Amygdala (tissue), 56 donors: ENCODE data around the gene STX3.
"Not testable (repeated sequence)": the region's sequence is repeated elsewhere in the genome, so short reads cannot be mapped to it uniquely, and the experiment has no call there.

ENCODE experiments used
- DNase-seq, 56 donors: peaks; one replicate each; lab custom pipeline; 2025; lab: John Stamatoyannopoulos, UW

STX3 gene

DNA sequence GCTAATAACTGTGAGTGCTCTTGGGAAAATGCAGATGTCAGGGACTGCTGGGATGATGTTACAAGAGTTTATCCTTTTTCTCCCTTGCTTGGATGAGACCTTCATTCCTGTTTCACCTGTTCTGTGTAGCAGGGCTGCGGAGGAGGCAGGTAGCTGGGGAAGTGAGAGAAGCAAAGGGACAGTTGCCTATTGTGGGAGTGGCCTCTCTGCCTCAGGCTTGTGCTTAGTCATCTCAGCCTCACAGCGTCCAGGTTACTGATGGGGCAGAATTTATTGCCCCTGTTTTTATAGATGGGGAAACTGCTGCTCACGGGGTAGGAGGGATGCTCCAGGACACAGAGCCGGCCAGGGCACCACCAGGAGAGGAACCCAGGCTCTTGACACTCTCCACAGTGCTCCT, 1.7 kb downstream of the STX3 start:
- DNase-seq = no peak

DNA sequence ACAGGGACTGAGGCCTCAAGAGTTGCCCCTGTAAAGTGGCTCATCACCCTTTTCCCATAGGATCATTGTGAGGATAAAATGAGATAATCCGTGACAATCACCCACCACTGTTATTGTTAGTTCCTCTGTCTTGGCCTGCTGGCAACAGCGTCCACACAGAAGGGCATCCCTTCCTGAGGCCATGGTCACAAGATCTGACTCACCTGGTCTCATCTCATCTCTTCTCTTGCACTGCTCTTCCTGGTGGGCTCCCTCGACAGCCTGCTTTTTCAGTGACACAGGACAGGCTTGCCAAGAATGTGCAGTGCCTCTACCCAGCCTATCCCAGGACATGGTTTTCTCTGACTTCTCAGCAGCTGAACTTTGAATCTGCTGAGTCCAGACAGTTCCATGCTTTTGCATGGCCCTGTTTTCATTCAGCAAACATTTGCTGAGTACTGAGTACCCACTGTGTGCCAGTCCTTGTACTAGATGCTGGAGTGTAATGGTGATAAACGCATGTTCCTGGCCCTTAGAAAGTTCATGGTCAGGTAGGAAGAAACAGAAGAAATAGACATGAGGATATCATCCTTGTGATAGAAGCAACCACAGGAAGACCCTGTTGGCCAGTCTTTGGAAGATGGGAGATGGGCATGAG, 3.3 kb downstream of the STX3 start:
- no peak for DNase-seq

DNA sequence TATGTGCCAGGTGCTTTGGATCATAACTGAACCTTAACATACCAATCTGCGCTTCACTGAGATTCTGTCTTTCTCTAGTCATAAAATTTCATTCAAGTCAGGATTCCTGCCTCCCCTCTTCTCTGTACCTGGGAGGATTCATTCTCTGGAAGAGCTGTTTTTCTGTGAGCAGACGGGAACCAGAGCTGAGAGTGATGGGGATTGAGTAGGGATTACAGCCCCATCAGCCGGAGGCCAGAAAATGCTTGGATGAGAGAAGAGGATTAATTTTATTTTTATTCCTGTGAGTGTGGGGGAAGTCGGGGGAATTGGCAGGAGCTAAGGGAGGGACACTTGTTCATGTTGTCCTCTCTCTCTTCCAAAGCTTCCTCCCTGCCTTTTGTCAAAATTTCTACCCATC, 4.7 kb downstream of the STX3 start:
- no peak for DNase-seq

DNA sequence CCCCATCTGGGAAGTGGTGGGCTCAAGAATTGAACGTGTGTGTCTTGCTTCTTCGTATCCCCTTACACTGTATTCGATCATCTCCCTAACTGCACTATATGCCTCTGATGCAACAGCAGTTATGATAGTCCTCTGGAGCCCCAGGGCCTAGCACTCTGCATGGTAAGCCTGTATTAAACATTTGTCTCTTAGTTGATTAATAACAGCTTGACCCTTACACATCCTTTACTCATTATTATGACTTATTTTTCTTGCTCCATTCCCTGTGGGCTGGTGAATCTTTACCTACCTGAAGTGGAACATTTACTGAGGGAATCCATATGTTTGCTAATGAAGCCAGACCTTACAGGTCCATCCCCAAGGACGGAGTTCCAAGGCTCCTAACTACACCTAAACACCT, 5.6 kb downstream of the STX3 start:
- DNase-seq = no peak

DNA sequence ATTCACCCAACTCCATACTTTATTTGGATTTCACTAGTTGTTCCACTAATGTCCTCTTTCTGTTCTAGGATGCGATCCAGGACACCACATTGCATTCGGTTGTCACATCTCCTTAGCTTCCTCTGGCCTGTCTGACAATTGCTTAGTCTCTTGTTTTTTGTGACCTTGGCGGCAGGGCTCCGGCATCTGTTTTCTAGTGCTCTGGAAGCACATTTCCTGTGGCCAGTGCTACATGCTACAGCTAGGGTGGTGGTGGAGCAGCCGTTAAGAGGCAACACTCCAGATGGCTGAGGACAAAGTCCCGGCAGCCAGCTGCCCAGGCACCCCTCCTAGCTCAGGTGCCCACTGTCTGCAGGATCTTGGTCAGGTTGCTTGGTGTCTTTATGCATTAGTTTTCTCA, 6.8 kb downstream of the STX3 start:
- no peak for DNase-seq

DNA sequence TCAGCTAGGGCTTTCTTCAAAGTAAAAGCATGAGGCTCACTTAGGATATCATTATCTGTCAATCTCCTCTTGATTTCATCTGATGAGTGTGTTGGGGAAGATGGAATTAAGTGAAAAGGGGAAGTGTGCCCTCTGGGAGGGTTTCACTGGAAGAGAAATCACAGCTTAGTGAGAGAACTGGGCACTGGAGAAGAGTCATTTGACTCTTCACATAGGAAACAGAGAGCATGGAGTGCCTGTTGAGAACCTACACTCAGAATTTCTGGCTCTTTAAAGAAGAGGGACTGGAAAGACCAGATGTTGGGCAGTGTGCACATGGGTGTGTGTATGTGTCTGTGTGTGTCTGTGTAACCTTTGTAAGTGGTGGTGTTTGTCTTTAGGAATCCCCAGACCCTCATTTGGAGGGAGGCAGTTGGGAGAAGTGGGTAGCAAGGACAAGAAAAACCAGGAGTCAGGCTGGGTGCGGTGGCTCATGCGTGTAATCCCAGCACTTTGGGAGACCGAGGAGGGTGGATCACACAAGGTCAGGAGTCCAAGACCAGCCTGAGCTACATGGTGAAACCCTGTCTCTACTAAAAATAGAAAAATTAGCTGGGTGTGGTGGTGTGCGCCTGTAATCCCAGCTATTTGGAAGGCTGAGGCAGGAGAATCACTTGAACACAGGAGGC, 10.0 kb downstream of the STX3 start:
- no peak for DNase-seq

DNA sequence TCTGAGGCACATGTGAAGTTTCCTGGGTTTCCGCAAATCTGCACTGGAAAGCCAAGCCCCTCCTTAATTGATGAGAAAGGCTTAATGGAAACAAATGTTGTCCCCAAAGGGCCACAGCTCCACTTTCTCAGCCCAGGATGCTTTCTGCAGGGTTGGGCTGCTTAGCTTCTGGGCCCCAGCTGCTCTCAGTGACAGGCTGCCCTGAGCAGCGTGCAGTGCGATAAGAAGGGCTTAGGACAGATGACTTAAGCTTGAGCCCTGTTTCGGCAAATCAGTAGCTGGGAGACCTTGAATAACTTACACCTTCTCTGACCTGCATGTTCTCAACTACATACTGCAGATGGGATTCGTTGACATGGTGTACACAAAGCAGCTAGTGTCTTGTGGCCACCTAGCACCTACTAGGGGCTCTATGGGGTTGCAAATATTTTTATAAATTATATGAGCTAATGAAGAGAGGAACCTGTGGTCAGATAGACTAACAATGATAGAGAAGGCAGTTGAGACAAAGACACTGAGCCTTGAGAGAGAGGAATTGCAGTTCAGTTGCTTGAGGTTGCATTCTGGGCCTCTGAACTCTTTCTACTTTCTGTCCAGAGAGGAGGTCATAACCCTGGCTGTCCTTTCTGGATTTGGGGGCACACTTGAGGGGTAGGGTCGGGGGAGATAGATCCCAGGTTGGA, 11.5 kb downstream of the STX3 start:
- no peak for DNase-seq

DNA sequence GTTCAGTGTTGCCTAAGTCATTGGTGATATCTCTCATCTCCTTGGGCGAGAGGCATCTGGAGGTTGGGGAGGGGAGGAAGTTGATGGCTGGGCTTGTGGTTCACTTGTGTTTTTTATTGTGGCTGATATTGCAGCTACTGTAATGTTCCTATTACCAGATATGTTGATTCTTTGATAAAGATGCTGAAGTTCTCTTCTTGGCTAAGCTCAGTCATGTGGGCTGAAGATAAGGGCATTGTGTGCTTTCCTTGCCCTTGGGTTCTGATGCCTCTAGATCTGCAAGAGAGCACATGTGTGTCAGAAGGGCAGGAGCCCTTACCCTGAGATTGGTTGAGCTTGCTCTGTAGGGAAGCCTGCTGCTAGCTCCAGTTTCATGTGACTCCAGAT, 12.0 kb downstream of the STX3 start:
- DNase-seq = no peak

DNA sequence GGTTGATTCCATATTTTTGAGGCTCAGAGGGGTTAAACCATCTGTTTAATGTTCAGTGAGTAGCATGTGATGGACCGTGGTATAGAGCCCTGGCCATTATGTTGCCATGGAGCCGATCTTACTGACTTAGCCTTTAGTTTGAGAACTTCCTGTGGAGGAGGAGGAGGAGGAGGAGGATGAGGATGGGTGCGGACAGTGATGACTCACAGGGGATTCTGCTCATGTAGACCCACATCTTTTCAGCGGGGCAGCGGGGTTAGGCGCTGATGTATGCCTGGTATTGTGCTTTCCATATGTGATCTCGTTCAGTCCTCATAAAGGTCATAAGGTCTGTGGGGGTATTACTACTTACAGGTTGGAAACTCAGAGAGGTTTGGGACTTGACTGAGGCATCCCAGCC, 13.9 kb downstream of the STX3 start:
- no peak for DNase-seq

DNA sequence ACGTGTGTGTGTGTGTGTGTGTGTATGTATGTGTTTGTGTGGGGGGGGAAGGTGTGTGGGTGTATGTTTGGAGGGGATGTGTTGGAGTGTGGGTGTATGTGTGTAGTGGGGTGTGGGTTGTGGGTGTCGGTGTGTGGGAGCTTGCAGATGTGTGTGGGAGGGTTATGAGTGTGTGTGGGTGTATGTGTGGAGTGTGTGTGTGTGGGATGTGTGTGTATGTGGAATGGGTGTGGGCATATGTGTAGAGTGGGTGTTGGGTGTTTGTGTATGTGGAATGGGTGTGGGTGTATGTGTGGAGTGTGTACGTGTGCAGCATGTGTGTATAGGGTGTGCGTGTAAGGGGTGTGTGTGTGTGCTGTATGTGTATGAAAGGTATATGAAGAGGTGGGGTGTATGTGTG, 14.7 kb downstream of the STX3 start:
- no peak for DNase-seq

DNA sequence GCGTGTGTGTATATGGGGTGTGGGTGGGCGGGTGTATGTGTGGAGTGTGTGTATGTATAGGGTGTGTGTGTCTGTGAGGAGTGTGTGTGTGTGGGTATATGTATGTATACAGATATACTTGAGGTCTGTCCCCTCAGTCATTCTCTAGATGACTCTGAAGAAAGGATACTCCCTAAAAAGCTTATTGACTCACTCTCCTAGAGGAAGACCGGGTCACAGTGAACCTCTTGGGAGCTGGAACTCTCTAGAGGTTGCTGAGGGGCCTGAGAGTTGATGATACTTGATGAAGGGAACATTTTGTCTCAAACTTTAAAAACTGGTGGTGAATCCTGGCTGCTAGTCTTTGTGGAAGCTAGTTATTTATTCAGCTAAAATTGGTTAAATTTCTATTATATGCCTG, 15.1 kb downstream of the STX3 start:
- DNase-seq = no peak

DNA sequence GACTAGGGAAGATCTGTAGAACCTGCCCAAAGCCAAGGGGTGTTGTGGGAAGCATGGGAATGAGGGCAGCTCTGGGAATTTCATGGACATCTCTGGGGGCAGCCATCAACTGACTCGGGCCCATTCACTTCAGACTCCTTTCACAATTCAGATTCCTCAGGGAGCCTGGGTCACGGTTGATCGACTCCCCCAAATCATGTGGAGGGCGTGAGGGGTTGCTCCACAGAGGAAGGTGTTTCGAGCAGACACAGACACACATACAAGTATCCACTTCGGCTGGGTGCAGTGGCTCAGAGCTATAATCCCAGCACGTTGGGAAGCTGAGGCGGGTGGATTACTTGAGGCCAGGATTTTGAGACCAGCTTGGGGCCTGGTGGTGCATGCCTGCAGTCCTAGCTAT, 15.7 kb downstream of the STX3 start:
- DNase-seq = no peak

DNA sequence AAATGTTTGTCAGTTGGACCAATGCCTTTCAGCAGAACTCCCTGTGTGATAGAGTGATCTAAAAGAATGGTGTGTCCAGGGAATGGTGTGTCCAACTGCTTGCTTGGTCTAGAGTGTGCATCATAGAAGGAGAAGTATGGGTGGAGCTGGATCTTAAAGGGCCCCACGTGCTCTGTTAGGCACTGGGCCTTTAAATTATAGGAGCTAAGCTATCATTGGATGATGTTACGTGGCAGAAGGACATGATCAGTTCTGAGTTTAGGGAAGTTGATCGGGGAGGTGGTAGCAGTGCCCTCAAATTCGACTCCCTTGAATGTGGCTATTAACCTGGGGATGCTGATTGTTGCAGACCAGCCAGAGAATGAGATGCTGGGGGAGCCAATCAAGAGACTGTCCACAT, 16.4 kb downstream of the STX3 start:
- DNase-seq = no peak

DNA sequence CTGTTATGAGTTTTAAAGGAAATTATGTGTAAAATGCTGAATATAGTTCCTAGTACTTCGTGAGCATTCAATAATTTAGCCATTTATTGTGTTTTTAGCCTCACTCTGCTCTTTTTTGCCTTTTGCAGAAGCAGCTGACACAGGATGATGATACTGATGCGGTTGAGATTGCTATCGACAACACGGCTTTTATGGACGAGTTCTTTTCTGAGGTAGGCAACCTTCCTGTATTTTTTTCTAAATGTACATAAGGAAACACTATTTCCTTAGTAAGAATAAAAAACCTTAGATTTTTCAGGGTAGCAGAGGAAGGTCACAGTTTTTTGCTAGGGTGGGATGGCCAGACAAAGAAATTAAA, 17.9 kb downstream of the STX3 start:
- no peak for DNase-seq

DNA sequence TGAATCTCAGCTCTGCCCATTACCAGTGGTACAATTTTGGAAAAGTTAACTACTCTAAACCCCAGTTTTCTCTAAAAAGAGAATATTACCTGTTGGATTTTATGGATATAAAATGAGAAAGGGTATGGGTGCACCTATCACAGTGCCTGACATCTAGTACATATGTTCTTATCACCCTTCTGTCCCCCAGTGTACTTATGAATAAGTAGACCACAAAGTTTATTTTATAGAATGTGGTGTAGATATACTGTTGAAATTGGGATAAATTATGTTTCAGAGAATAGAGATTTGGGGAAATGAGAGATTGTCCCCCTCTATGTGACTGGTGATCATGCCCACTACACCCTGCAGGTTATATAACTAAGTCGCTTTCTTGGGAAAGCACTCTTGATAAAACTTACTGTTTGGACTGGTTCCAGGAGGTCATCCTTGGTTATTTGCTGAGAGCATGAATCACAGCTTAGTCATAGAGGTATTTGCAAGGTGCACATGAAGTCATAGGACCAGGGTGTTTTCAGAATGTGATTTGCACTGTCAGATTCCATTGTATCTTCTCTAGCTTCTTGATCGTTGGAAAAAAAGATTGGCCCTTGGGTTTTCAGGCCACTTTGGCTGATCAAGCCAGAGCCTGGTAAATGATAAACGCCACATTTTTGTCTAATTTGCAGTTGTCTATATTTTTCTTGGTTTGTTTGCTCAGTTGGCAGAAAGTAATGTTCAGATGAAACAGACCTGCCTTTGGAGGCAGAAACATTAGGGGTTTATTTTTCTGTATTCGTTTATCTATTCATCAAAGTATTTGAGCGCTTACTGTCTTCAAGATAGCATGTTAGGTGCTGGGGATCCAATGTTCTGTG, 21.3 kb downstream of the STX3 start:
- no peak for DNase-seq

DNA sequence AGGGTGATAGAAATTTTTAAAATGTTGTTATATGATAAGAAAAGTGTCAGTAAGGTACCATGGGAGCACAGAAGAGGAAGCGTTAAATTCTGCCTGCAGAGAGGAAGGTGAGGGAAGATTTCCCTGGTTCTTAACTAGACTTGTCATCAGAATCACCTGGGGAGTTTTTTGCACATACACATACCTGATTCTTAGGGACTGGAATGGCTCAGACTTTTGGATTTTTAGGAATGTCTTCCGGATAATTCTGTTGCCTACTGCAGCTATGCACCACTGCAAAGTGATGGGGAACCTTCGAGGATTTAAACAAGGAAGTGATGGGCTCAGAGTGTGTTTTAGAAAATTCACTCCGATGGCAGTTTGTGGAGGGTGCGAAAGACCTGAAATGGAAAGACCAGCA, 21.9 kb downstream of the STX3 start:
- no peak for DNase-seq

DNA sequence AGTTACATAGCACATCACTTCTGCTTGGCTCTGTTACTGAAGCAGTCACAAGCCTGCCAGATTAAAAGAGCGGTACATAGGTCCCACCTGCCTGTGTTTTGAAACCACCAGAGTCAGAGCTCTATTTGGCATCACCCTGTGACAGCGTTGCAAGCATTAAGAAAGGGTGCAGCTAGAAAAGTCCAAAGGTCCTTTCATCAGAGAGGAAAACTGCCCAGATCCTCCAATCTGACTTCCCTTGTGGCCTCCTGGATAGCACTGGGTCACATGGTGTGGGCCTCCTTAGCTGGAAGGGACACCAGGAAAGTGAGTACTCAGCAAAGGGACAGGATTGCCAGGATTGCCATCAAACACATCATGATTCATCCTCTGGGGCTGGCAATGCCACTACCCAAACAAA, 22.9 kb downstream of the STX3 start:
- no peak for DNase-seq

DNA sequence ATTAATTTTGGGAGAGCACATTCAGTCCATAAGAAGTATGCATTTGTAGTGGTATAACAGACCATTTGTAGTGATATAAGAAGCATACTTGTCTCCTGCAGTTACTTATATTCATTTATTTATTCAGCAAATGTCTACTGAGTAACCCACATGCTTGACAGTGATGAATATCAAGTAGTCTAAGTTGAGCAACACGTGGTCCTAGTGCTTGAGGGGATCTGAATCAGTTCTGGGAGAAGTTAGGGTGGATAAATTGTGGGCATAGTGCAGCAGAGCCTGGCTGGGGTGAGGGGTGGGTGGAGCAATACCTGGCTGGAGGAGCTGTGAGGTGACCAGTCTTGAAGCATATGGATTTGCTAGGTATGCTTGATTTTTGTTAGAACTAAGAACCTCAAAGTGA, 24.3 kb downstream of the STX3 start:
- no peak for DNase-seq

DNA sequence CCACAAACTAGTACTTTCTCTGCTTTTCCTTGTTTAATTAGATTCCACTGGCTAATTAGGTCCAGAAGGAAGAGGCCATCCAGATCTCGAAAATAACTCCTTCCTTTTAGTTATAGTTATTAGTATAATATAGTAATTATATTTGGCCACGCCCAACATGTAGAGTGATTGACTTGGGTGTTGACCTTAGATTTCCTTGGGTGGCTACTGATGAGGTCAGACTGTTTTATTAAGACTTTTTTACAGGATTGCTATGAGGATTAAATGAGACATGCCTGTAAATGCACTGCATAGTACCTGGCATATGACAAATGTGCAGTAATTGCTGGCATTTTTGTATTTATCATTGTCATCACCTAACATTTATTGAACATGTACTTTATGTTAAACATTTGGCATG, 26.9 kb downstream of the STX3 start:
- no peak for DNase-seq

DNA sequence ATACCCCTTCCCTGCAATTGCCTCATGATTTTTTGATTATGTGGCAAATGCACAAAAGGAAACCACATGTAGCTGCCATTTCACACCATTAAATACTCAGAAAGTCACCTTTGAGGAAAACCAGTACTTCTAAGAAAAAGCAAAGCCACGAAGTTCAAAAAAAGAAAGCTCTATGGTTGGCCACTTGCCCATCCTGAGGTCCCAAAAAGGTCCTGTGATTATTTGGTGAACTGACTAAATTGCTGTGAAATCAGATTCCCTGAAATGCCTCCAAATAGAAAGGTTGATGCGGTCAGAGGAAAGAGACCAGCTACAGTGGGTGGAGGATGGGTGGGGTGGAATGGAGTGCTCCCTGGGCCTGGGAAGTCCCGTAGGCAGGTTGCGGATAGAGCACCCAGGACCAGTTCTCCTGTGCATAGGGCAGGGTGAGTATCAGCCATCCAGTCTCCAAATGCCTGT, 28.5 kb downstream of the STX3 start:
- DNase-seq = no peak

DNA sequence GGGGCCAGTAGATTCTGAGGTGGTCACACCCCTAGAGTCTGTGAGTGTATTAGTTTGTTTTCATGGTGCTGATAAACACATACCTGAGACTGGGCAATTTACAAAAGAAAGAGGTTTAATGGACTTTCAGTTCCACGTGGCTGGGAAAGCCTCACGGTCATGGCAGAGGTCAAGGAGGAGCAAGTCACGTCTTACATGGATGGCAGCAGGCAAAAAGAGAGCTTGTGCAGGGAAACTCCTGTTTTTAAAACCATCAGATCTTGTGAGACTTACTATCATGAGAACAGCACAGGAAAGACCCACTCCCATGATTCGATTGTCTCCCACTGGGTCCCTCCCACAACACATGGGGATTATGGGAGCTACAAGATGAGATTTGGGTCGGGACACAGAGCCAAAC, 29.3 kb downstream of the STX3 start:
- DNase-seq = not testable (repeated sequence)
